ENCODE results near the gene REM2.

- no peak for TF ChIP-seq POLR2A (IDR thresholded peaks at IDR 0.05; ENCODE audit: extremely low read depth, insufficient read length)
- no peak for TF ChIP-seq CTCF (IDR thresholded peaks at IDR 0.05; ENCODE audit: low read depth, low read length)
- TF ChIP-seq MYC (IDR thresholded peaks at IDR 0.05; ENCODE audit: low read depth, low read length) = no peak
Observed at GRCh38 chr14:22896356-22896755, 13.3 kb downstream of the REM2 start.

Data from NB4 (cell line).